ENCODE results near the gene DLL1. TPM values are rescaled to one million over a fixed set of nuclear protein-coding genes. Genes with fewer than 3 reads are reported as not detected.

DLL1 gene
- total and polyA plus RNA-seq, 2 donors from 2014 or later = 4.5 to 11.9 TPM

GRCh38 chr6:170284126-170284773 lies 6.6 kb downstream of the DLL1 start:
- H3K36me3 ChIP-seq (ENCODE audit: control insufficient read depth in 2 of 3, insufficient read depth in 3 of 3, low read length in 3 of 3) = no peaks in the 10 kb centered on the region
- H3K9ac ChIP-seq (ENCODE audit: low read length in 3 of 3) = no peak overlapping the region
- peaks cover 0 to 22% (median 8%) of the 10 kb centered on the region in 3 donors for H3K4me1 ChIP-seq (ENCODE audit: control insufficient read depth in 2 of 3, insufficient read depth in 2 of 3, low read depth in 1 of 3, low read length in 3 of 3)
- H3K27me3 ChIP-seq (ENCODE audit: control insufficient read depth, insufficient read depth, low read length) = peaks cover 8% of the 10 kb centered on the region
- H3K27ac ChIP-seq (ENCODE audit: low read depth in 2 of 2, low read length in 2 of 2) = no peak overlapping the region
- H3K4me3 ChIP-seq (ENCODE audit: low read length in 3 of 3) = no peak overlapping the region
- H3K9me3 ChIP-seq (ENCODE audit: control insufficient read depth in 2 of 3, insufficient read depth in 1 of 3, low read length in 3 of 3) = no peaks in the 10 kb centered on the region
- FAIRE-seq = no peak
- intact Hi-C loops (cut with DNase I) = no loop called here
- no peak for TF ChIP-seq CTCF (IDR thresholded peaks at IDR 0.05; ENCODE audit: borderline replicate concordance, extremely low read depth, insufficient read depth)
- DNase-seq = peak in 1 of 5 donors; percentile 36

DNA sequence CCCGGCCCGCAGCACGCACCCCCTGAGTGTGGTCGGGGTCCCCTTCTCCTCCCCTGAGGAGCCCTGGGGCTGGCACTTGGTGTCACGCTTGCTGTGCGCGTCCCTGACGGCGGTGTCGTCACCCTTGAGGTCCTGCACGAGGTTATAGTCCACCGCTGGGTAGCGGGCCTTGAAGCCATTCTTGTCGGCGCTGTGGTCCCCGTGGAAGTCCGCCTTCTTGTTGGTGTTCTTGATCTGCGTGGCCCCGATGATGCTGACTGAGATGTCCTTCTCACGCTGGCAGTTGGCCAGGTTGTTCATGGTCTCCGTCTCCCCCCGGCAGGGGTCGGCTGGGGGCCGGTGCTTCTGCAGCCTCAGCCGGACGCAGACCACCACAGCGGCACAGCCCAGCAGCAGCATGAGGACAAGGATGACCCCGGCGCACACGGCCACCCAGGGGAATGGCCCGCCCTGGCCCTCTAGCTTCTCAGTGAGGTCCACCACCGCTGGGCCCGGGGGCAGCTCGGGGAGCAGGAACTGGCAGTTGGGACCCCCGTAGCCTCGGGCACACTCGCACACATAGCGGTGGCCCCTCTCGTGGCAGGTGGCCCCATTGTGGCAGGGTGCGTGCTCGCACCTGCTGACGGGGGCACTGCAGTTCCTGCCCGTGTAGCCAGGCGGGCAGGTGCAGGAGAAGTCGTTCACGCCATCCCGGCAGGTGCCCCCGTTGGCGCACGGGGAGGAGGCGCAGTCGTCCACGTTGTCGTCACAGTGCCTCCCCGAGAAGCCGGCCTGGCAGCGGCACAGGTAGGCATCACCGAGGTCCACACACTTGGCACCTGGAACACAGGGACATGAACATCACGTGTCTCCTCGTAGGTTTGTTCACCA lies 7.4 kb downstream of the DLL1 start:
- no peaks in the 10 kb centered on the region for H3K36me3 ChIP-seq (ENCODE audit: control insufficient read depth in 2 of 3, insufficient read depth in 3 of 3, low read length in 3 of 3)
- H3K9ac ChIP-seq (ENCODE audit: low read length in 3 of 3) = no peak overlapping the region
- intact Hi-C loops (cut with DNase I) = no loop called here
- peaks cover 4% of the 10 kb centered on the region for H3K27me3 ChIP-seq (ENCODE audit: control insufficient read depth, insufficient read depth, low read length)
- H3K4me3 ChIP-seq (ENCODE audit: low read length in 3 of 3) = no peak overlapping the region
- TF ChIP-seq CTCF (IDR thresholded peaks at IDR 0.05; ENCODE audit: borderline replicate concordance, extremely low read depth, insufficient read depth) = no peak
- DNase-seq (peak in 2 of 5 donors; percentile 43 to 70), FAIRE-seq (no peak)
- no peak overlapping the region for H3K27ac ChIP-seq (ENCODE audit: low read depth in 2 of 2, low read length in 2 of 2)
- H3K4me1 ChIP-seq (ENCODE audit: control insufficient read depth in 2 of 3, insufficient read depth in 2 of 3, low read depth in 1 of 3, low read length in 3 of 3) = peaks cover 0 to 18% (median 8%) of the 10 kb centered on the region in 3 donors
- H3K9me3 ChIP-seq (ENCODE audit: control insufficient read depth in 2 of 3, insufficient read depth in 1 of 3, low read length in 3 of 3) = no peaks in the 10 kb centered on the region

DNA sequence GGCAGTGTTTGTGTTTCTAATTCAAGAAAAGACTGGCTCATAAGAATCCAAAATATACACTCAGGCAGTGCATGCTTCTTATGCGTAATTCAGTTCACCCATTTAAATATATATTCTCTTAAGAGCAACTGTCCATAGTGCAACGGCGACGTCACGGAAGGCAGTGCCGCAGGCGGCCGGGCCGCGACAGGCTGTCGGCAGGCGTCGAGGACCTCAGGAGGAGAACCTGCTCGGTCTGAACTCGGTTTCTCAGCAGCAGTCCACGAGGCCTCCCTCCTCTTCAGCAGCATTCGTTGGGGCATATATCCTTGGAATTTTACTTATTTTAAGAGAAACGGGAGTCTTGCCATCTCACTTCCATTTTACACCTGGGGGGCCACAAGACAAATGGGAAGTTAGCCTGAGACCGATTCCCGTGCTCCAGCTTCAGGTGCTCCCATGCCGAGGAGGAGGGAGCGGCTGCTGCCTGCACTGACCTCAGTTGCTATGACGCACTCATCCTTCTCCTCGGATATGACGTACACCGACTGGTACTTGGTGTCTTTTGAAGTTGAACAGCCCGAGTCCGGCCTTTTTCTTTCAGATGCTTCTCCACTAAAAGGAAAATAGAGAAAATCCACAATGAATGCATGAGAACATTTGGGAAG lies 8.2 kb downstream of the DLL1 start:
- Histone ChIP-seq H3K36me3 (ENCODE audit: control insufficient read depth in 2 of 3, insufficient read depth in 3 of 3, low read length in 3 of 3) (no peaks in the 10 kb centered on the region), H3K27ac (ENCODE audit: low read depth in 2 of 2, low read length in 2 of 2) (no peak overlapping the region), H3K4me3 (ENCODE audit: low read length in 3 of 3) (no peak overlapping the region), H3K9me3 (ENCODE audit: control insufficient read depth in 2 of 3, insufficient read depth in 1 of 3, low read length in 3 of 3) (no peaks in the 10 kb centered on the region), H3K27me3 (ENCODE audit: control insufficient read depth, insufficient read depth, low read length) (peaks cover 3% of the 10 kb centered on the region), H3K9ac (ENCODE audit: low read length in 3 of 3) (no peak overlapping the region), H3K4me1 (ENCODE audit: control insufficient read depth in 2 of 3, insufficient read depth in 2 of 3, low read depth in 1 of 3, low read length in 3 of 3) (peaks cover 0 to 13% (median 8%) of the 10 kb centered on the region in 3 donors)
- TF ChIP-seq CTCF (IDR thresholded peaks at IDR 0.05; ENCODE audit: borderline replicate concordance, extremely low read depth, insufficient read depth) = no peak
- intact Hi-C loops (cut with DNase I) = no loop called here
- FAIRE-seq (no peak), DNase-seq (peak in 2 of 5 donors; percentile 26 to 55)
